Measurements from ENCODE around the gene VENTX. TPM values are rescaled to one million over a fixed set of nuclear protein-coding genes. Genes with fewer than 3 reads are reported as not detected.

VENTX gene
- total and polyA plus RNA-seq, 4 donors = 1.0 to 7.4 (median 2.6) TPM

DNA sequence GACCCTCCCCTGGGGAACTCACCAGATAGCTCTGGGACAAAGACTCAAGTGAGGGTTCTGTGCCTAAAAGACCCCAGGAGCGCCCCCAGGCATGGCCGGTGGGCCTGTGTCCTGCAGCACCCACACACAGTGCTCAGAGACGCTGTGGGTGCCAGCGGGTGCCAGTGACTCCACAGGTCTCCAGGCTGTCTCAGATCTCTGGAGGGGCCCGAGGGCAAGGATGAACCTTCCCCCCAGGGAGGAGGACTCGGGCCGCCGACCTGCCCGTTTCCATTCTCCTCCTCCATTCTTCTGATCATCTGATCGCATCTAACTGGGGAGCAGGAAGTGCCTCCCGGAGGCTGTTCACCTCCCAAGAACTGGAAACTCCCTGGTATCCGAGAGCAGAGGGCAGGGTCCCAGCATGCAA is 38.0 kb downstream of the VENTX start:
- intact Hi-C loops (cut with DNase I) = no loop called here
- 41 to 45% methylated on average over 12 of the region's 12 CpGs for WGBS, 2 donors
- Histone ChIP-seq H3K4me1 (ENCODE audit: control insufficient read depth in 1 of 2, insufficient read depth in 2 of 2, low read length in 2 of 2) (no peaks in the 10 kb centered on the region), H3K36me3 (ENCODE audit: control insufficient read depth in 1 of 2, insufficient read depth in 2 of 2, low read length in 1 of 2) (peaks cover 0 to 3% of the 10 kb centered on the region in 2 donors), H3K27ac (ENCODE audit: low read depth in 1 of 2, low read length in 2 of 2) (no peak overlapping the region), H3K27me3 (ENCODE audit: control insufficient read depth in 1 of 2, insufficient read depth in 2 of 2, low read length in 1 of 2) (no peaks in the 10 kb centered on the region), H3K9me3 (ENCODE audit: control insufficient read depth, low read length) (no peaks in the 10 kb centered on the region), H3K4me3 (ENCODE audit: low read length in 2 of 2) (no peak overlapping the region)
- DNase-seq (no peak), ATAC-seq (ENCODE audit: low FRiP score) (no peak)

DNA sequence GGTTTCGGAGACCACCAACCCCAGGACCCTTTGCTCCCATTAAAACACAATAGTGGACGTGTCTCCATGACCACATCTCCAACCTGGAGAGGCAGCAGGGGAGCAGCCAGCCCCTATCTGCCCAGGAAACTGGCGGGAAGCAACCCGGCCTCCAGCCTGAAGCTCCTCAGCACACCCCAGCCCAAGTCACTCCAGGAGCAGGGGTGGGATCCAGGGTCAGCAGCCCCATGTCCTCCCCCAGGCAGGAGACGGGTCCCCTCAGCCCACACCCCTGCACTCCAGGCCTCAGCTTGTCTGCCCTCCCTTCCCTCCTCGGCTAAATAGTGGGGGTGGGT is 38.4 kb downstream of the VENTX start:
- intact Hi-C loops (cut with DNase I) = no loop called here
- H3K27ac ChIP-seq (ENCODE audit: low read depth in 1 of 2, low read length in 2 of 2) = no peak overlapping the region
- 36 to 45% methylated on average over 6 of the region's 6 CpGs for WGBS, 2 donors
- no peaks in the 10 kb centered on the region for H3K4me1 ChIP-seq (ENCODE audit: control insufficient read depth in 1 of 2, insufficient read depth in 2 of 2, low read length in 2 of 2)
- H3K27me3 ChIP-seq (ENCODE audit: control insufficient read depth in 1 of 2, insufficient read depth in 2 of 2, low read length in 1 of 2) = no peaks in the 10 kb centered on the region
- ATAC-seq (ENCODE audit: low FRiP score) = no peak
- no peak overlapping the region for H3K4me3 ChIP-seq (ENCODE audit: low read length in 2 of 2)
- no peaks in the 10 kb centered on the region for H3K9me3 ChIP-seq (ENCODE audit: control insufficient read depth, low read length)
- no peak for DNase-seq
- peaks cover 0 to 3% of the 10 kb centered on the region in 2 donors for H3K36me3 ChIP-seq (ENCODE audit: control insufficient read depth in 1 of 2, insufficient read depth in 2 of 2, low read length in 1 of 2)

DNA sequence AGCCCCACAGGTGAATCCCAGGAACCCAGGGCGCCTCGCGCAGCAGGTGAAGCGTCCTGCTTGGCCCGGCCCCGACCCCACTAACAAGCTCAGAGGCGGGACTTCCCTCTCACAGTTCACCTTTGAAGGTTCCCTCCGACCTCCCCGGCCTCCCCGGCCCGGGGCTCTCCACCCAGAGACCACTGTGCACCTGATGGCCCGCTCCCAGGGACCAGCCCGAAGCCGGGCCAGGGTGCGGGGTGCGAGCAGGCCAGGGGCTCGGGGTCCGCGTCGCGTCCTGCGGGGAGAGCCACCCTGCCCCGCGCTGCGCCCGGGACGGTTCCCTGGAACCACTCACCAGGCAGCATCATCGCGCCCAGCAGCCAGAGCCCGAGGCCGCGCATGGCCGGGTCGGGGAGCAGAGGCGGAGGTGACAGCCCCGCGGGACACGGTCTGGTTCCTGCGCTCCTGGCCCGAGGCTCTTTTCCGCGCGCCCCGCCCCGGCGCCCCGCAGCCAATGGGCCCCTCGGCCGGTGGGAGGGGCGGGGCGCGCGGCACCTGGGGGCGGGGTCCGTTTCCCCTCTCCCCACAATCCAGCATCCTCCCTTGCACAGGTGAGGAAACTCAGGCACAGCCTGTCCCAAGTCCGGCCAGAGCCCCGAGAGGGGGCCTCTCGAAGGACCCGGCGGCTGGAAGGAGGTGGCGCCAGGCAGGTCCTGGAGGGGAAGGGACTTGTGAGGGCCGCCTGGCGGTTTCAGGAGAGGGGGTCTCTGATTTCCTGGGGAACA is 39.0 kb downstream of the VENTX start, which contains the start of gene ADAM8:
Gene ADAM8, minus strand, starts transcription at position 434 of the 767 bp plus-strand sequence. Its CDS starts 51 bp downstream, at position 383.
- H3K36me3 ChIP-seq (ENCODE audit: control insufficient read depth in 1 of 2, insufficient read depth in 2 of 2, low read length in 1 of 2) = peaks cover 0 to 3% of the 10 kb centered on the region in 2 donors
- intact Hi-C loops (cut with DNase I) = no loop called here
- peak in 1 of 2 donors; percentile 59 for DNase-seq
- 6% methylated on average over 47 to 63 of the region's 63 CpGs for WGBS, 2 donors
- no peaks in the 10 kb centered on the region for H3K27me3 ChIP-seq (ENCODE audit: control insufficient read depth in 1 of 2, insufficient read depth in 2 of 2, low read length in 1 of 2)
- H3K9me3 ChIP-seq (ENCODE audit: control insufficient read depth, low read length) = no peaks in the 10 kb centered on the region
- H3K4me3 ChIP-seq (ENCODE audit: low read length in 2 of 2) = no peak within 1 kb of the TSS
- H3K4me1 ChIP-seq (ENCODE audit: control insufficient read depth in 1 of 2, insufficient read depth in 2 of 2, low read length in 2 of 2) = no peaks in the 10 kb centered on the region
- no peak for ATAC-seq (ENCODE audit: low FRiP score)
- no peak within 1 kb of the TSS for H3K27ac ChIP-seq (ENCODE audit: low read depth in 1 of 2, low read length in 2 of 2)

DNA sequence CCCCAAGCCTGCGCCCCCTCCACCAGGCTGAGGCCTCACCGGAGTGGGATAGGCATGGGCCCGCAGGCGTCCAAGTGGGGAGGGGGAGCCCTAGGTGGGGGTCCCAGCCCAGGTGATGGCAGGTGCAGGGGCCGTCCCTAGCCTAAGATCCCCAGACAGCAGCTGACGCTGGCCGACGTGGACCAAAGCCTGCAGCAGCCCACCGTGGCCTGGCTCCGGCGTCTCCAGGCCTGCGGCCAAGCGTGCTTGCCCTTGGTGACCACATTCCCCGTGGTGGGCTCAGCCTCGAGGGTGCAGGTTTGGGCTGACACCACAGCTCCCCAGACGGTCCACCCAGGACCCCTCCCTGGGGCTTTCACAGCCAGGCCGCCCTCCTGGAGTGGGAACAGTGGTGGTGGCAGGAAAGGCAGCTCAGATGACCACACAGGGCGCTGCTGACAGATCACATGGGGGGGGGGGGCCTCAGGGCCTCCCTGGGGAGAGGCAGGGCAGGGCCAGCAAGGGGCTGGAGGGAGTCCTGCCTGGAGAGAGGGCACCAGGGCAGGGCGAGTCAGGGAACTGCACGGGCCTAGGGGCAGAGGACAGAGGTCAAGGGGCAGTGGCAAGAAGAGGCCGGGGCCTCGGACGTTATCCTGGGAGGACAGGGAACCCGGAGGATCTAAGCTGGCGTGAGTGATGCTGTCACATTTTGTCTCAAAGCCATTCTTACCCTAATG is 39.8 kb downstream of the VENTX start:
- no peak overlapping the region for H3K27ac ChIP-seq (ENCODE audit: low read depth in 1 of 2, low read length in 2 of 2)
- intact Hi-C loops (cut with DNase I) = no loop called here
- no peaks in the 10 kb centered on the region for H3K9me3 ChIP-seq (ENCODE audit: control insufficient read depth, low read length)
- no peaks in the 10 kb centered on the region for H3K4me1 ChIP-seq (ENCODE audit: control insufficient read depth in 1 of 2, insufficient read depth in 2 of 2, low read length in 2 of 2)
- H3K27me3 ChIP-seq (ENCODE audit: control insufficient read depth in 1 of 2, insufficient read depth in 2 of 2, low read length in 1 of 2) = no peaks in the 10 kb centered on the region
- H3K36me3 ChIP-seq (ENCODE audit: control insufficient read depth in 1 of 2, insufficient read depth in 2 of 2, low read length in 1 of 2) = peaks cover 0 to 6% of the 10 kb centered on the region in 2 donors
- no peak overlapping the region for H3K4me3 ChIP-seq (ENCODE audit: low read length in 2 of 2)
- DNase-seq = peak in 1 of 2 donors; percentile 53
- ATAC-seq (ENCODE audit: low FRiP score) = no peak
- 62 to 66% methylated on average over 20 to 25 of the region's 25 CpGs for WGBS, 2 donors

DNA sequence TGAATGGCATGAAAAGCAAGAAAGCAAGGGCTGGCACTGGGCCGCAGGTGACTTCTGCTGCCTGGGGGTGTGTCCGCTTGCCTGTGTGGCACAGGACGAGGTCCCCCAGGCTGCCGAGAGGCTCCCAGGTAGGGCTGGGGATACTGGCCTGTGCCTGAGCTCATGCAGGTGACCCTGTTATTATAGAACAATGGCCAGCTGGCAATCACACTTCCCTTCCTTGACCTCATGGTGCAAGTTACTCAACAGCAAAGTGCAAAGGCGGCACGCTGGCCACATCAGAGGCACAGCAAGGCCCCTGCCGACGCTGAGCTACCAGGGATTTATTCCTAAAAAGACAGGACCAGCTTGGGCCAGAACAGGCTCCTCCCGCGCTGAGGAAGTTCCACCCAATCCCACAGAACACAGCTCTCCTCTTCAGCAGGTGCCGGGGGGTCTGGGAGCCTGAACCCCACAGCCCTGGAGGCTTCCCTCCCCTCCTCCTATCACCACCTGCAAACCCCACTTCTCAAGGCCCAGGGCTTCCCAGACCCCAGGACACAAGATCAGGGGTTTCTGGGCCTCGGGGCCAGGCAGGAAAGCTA is 40.4 kb downstream of the VENTX start:
- ATAC-seq (ENCODE audit: low FRiP score) (no peak), DNase-seq (no peak)
- no peak overlapping the region for H3K27ac ChIP-seq (ENCODE audit: low read depth in 1 of 2, low read length in 2 of 2)
- intact Hi-C loops (cut with DNase I) = no loop called here
- no peaks in the 10 kb centered on the region for H3K4me1 ChIP-seq (ENCODE audit: control insufficient read depth in 1 of 2, insufficient read depth in 2 of 2, low read length in 2 of 2)
- peaks cover 4 to 6% of the 10 kb centered on the region in 2 donors for H3K36me3 ChIP-seq (ENCODE audit: control insufficient read depth in 1 of 2, insufficient read depth in 2 of 2, low read length in 1 of 2)
- no peak overlapping the region for H3K4me3 ChIP-seq (ENCODE audit: low read length in 2 of 2)
- H3K9me3 ChIP-seq (ENCODE audit: control insufficient read depth, low read length) = no peaks in the 10 kb centered on the region
- 79 to 83% methylated on average over 12 of the region's 12 CpGs for WGBS, 2 donors
- no peaks in the 10 kb centered on the region for H3K27me3 ChIP-seq (ENCODE audit: control insufficient read depth in 1 of 2, insufficient read depth in 2 of 2, low read length in 1 of 2)

DNA sequence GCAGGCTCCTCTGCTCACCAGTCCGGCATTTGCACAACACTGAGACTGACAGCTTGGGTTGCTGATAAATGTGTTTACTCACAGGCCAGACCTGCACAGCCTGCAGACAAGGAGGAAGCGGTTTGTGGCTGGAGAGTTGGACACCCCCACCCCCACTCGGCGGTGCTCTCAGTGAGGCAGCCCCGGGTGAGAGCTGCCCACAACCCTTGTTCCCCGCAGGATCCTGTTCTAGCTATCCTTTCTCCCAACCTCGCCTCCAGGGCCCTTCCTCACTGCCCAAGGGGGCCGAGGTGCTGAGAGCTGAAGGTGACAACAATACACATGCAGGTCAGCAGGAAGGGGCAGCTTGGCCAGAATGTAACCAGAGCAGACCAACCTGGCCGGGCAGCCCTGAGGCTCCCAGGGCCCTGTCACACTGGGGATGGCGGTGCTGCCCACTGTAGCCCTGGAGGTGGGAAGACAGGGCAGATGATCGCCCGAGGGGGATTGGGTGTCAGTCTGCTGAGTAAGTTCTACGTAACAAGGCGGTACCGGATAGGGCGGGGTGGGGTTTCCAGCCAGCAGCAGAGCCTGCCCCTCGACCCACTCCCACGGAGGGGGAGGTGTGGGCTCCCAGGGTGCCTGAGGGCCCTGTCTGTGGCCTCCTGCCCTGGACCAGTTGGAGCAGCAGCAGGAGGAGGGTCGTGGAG is 41.1 kb downstream of the VENTX start:
- 76 to 77% methylated on average over 18 to 19 of the region's 19 CpGs for WGBS, 2 donors
- Histone ChIP-seq H3K4me3 (ENCODE audit: low read length in 2 of 2) (no peak overlapping the region), H3K36me3 (ENCODE audit: control insufficient read depth in 1 of 2, insufficient read depth in 2 of 2, low read length in 1 of 2) (peaks cover 6 to 8% of the 10 kb centered on the region in 2 donors), H3K27me3 (ENCODE audit: control insufficient read depth in 1 of 2, insufficient read depth in 2 of 2, low read length in 1 of 2) (no peaks in the 10 kb centered on the region), H3K27ac (ENCODE audit: low read depth in 1 of 2, low read length in 2 of 2) (no peak overlapping the region), H3K9me3 (ENCODE audit: control insufficient read depth, low read length) (no peaks in the 10 kb centered on the region), H3K4me1 (ENCODE audit: control insufficient read depth in 1 of 2, insufficient read depth in 2 of 2, low read length in 2 of 2) (no peaks in the 10 kb centered on the region)
- intact Hi-C loops (cut with DNase I) = no loop called here
- ATAC-seq (ENCODE audit: low FRiP score) (peak; percentile 34), DNase-seq (peak in 1 of 2 donors; percentile 87)

DNA sequence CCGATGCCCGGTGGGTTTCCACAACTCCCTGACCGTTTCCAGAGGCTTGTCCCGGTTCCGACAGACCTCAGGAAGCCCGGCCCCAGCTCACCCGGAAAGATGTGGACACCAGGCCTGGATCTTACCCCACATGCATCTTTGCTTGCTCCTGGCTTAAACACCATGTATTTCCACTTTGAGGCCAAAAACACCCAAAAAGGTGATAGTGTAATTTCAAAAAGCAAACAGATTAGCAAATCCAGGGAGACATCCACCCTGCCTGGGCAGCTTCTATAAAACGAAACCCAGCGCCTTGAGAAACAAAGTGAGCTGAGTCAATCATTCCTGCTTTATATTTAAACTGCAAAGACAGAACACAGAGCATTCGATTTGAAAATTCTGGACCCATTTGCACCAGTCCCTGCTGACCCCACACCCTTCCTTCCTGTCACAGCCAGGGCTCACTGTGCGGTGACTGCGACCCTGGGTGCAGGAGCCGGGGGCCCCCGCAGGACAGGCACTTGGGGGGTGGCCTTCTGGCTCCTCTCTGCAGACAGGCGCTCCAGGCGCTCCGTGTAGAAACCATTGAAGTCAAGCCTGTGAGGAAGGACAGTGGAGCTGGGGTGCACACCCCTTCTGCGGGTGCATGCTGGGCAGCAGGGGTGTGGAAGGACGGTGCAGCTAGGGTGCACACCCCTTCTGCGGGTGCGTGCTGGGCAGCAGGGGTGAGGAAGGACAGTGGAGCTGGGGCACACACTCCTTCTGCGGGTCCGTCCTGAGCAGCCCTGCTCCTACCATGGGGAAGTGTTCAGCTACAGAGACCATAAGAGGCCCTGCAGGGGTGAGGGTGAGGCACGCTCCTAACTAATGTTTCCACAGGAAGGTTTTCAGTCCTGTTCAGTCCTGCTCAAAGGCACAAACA is 41.9 kb downstream of the VENTX start:
- Histone ChIP-seq H3K4me1 (ENCODE audit: control insufficient read depth in 1 of 2, insufficient read depth in 2 of 2, low read length in 2 of 2) (no peaks in the 10 kb centered on the region), H3K4me3 (ENCODE audit: low read length in 2 of 2) (no peak overlapping the region), H3K9me3 (ENCODE audit: control insufficient read depth, low read length) (no peaks in the 10 kb centered on the region), H3K27me3 (ENCODE audit: control insufficient read depth in 1 of 2, insufficient read depth in 2 of 2, low read length in 1 of 2) (no peaks in the 10 kb centered on the region), H3K36me3 (ENCODE audit: control insufficient read depth in 1 of 2, insufficient read depth in 2 of 2, low read length in 1 of 2) (peaks cover 6 to 12% of the 10 kb centered on the region in 2 donors), H3K27ac (ENCODE audit: low read depth in 1 of 2, low read length in 2 of 2) (no peak overlapping the region)
- intact Hi-C loops (cut with DNase I) = no loop called here
- 86 to 87% methylated on average over 24 of the region's 24 CpGs for WGBS, 2 donors
- DNase-seq (no peak), ATAC-seq (ENCODE audit: low FRiP score) (no peak)
